HepG2 (cell line): ENCODE results near the gene SPRR4. TPM values are rescaled to one million over a fixed set of nuclear protein-coding genes. Genes with fewer than 3 reads are reported as not detected.

Experiments
- ATAC-seq: fragments of 200-7000 bp; cut with Tn5 transposase; 3 replicates; pipeline ENCODE4 v1.9.1; 2020; ENCODE audit warnings: mild to moderate bottlenecking, moderate library complexity
- BruUV-seq: library from RNA; stranded (reverse); fragments of 400-500 nt; replicated peaks from 2 replicates; lab custom pipeline; 2021; lab: Mats Ljungman, UMichigan
- CTCF ChIA-PET: fragments of 300-600 bp; formaldehyde crosslinking; extraction: SDS; loops from one replicate; lab custom pipeline; 2021; ENCODE audit warnings: low total read pairs, inconsistent platforms, low intra/inter-chr PET ratio; lab: Yijun Ruan, JAX
- POLR2A ChIA-PET: fragments of 350-600 bp; sonication (Branson Sonifier 250); formaldehyde crosslinking; loops from one replicate; lab custom pipeline; 2020; ENCODE audit warnings: antibody characterized with exemption, inconsistent platforms; lab: Yijun Ruan, JAX
- DNase-seq: peaks from one replicate; pipeline ENCODE4 v3.0.0-alpha.2; 2015; ENCODE audit warnings: low spot score
- FAIRE-seq: peaks from 3 replicates; lab custom pipeline; 2011; peaks lifted over from hg19 to GRCh38; lab: Jason Lieb, UNC
- H2AFZ ChIP-seq: one replicate; pipeline ENCODE4 v1.6.1; 2011; ENCODE audit warnings: low read length, inconsistent platforms
- H3K27ac ChIP-seq: fragments of 300-600 bp; 3 replicates; pipeline ENCODE4 v1.8.0; 2011; ENCODE audit warnings: mixed run types, mild to moderate bottlenecking, mixed read lengths, low read length, inconsistent platforms; ENCODE audit not compliant: insufficient read depth; ENCODE audit errors: extremely low read length
- H3K27me3 ChIP-seq, 2 experiments: fragments of 200-600 bp in 1 of 2; 2 replicates in 1 of 2; 3 replicates in 1 of 2; pipeline versions ENCODE4 v1.6.0 to v1.8.0; 2011; ENCODE audit warnings: low read length in 2 of 2, mild to moderate bottlenecking in 2 of 2, moderate library complexity in 2 of 2, inconsistent platforms in 1 of 2; ENCODE audit not compliant: insufficient read depth in 2 of 2, control insufficient read depth in 1 of 2
- H3K36me3 ChIP-seq, 2 experiments: fragments of 200-600 bp in 1 of 2; replicated peaks in 1 of 2; 2 replicates in 1 of 2; 3 replicates in 1 of 2; pipeline versions ENCODE4 v1.5.1 to v1.8.0; 2011; ENCODE audit warnings: low read length in 2 of 2, inconsistent platforms in 1 of 2; ENCODE audit not compliant: insufficient read depth in 2 of 2, control insufficient read depth in 1 of 2
- H3K4me1 ChIP-seq: 2 replicates; pipeline ENCODE4 v1.5.1; 2012; ENCODE audit warnings: low read length, inconsistent platforms; ENCODE audit not compliant: insufficient read depth
- H3K4me2 ChIP-seq: 2 replicates; pipeline ENCODE4 v1.6.0; 2011; ENCODE audit warnings: low read depth, low read length, inconsistent platforms
- H3K4me3 ChIP-seq, 3 experiments: fragments of 200-600 bp in 1 of 3; sonication (generic), shearing (Covaris generic) in 1 of 3; replicated peaks in 1 of 3; 2 replicates each; pipeline ENCODE4 v1.5.1; 2011 to 2016; ENCODE audit warnings: low read length in 3 of 3, inconsistent platforms in 2 of 3, low read depth in 2 of 3, mild to moderate bottlenecking in 2 of 3, control low read depth in 1 of 3, mixed read lengths in 1 of 3; ENCODE audit not compliant: insufficient read depth in 1 of 3
- H3K79me2 ChIP-seq: one replicate; pipeline ENCODE4 v1.6.1; 2011; ENCODE audit warnings: low read length, inconsistent platforms; ENCODE audit not compliant: insufficient read depth
- H3K9ac ChIP-seq: 2 replicates; pipeline ENCODE4 v1.6.0; 2011; ENCODE audit warnings: mild to moderate bottlenecking, low read depth, low read length, inconsistent platforms; ENCODE audit not compliant: insufficient read depth
- H3K9me3 ChIP-seq: 2 replicates; pipeline ENCODE4 v1.5.1; 2012; ENCODE audit warnings: mild to moderate bottlenecking, low read length
- H4K20me1 ChIP-seq: 2 replicates; pipeline ENCODE4 v1.6.0; 2011; ENCODE audit warnings: inconsistent platforms, mild to moderate bottlenecking, low read length, moderate library complexity; ENCODE audit not compliant: insufficient read depth
- CENPT ChIP-seq: sonication (generic); formaldehyde crosslinking; IDR thresholded peaks from 2 replicates; pipeline ENCODE4 v1.8.0; 2022; ENCODE audit warnings: low read depth, mild to moderate bottlenecking, moderate library complexity, missing genetic modification reagents
- ETV5 ChIP-seq: IDR thresholded peaks from 2 replicates; pipeline ENCODE4 v1.6.1; 2018; ENCODE audit warnings: missing biosample characterization, missing genetic modification reagents, inconsistent platforms, borderline replicate concordance
- HNRNPUL1 ChIP-seq: fragments of 200-400 bp; formaldehyde crosslinking; IDR thresholded peaks from 2 replicates; pipeline ENCODE4 v1.6.1; 2017; ENCODE audit warnings: low read depth, mild to moderate bottlenecking, low read length, moderate library complexity
- JUND ChIP-seq: sonication (generic); formaldehyde crosslinking; IDR thresholded peaks from 2 replicates; pipeline ENCODE4 v1.8.0; 2022; ENCODE audit warnings: mild to moderate bottlenecking, missing genetic modification reagents
- RFX3 ChIP-seq: IDR thresholded peaks from 2 replicates; pipeline ENCODE4 v1.6.1; 2016; ENCODE audit warnings: missing biosample characterization, missing genetic modification reagents
- SAP130 ChIP-seq: IDR thresholded peaks from 2 replicates; pipeline ENCODE4 v1.6.1; 2016; ENCODE audit warnings: low read depth
- YY1 ChIP-seq: IDR thresholded peaks from 2 replicates; pipeline ENCODE4 v1.6.1; 2011; ENCODE audit warnings: low read length, low read depth, moderate library complexity, mild to moderate bottlenecking; ENCODE audit not compliant: insufficient read depth, insufficient replicate concordance
- ZFAT ChIP-seq: sonication (generic); formaldehyde crosslinking; conservative IDR thresholded peaks from 2 replicates; pipeline ENCODE4 v1.8.1; 2023; ENCODE audit warnings: missing genetic modification reagents, inconsistent platforms
- ZFP82 ChIP-seq: sonication (generic); formaldehyde crosslinking; IDR thresholded peaks from 2 replicates; pipeline ENCODE4 v1.5.1; 2020; ENCODE audit warnings: mild to moderate bottlenecking, missing genetic modification reagents, borderline replicate concordance
- ZKSCAN1 ChIP-seq: fragments of 150-350 bp; IDR thresholded peaks from 2 replicates; pipeline ENCODE4 v1.6.1; 2014; ENCODE audit warnings: low read length
- ZNF205 ChIP-seq: IDR thresholded peaks from 2 replicates; pipeline ENCODE4 v1.6.1; 2018; ENCODE audit warnings: missing biosample characterization, missing genetic modification reagents
- ZNF235 ChIP-seq: sonication (generic); formaldehyde crosslinking; IDR thresholded peaks from 2 replicates; pipeline ENCODE4 v1.8.1; 2023; ENCODE audit warnings: mild to moderate bottlenecking, missing genetic modification reagents, borderline replicate concordance
- ZNF468 ChIP-seq: sonication (generic); formaldehyde crosslinking; IDR thresholded peaks from 2 replicates; pipeline ENCODE4 v1.8.0; 2022; ENCODE audit warnings: mild to moderate bottlenecking, moderate library complexity, missing genetic modification reagents
- ZNF782 ChIP-seq: sonication (generic); formaldehyde crosslinking; IDR thresholded peaks from 2 replicates; pipeline ENCODE4 v1.4.0; 2020; ENCODE audit warnings: missing genetic modification reagents, mild to moderate bottlenecking, borderline replicate concordance
- ZSCAN20 ChIP-seq: sonication (generic); formaldehyde crosslinking; IDR thresholded peaks from 2 replicates; pipeline ENCODE4 v1.4.0; 2020; ENCODE audit warnings: missing genetic modification reagents, mild to moderate bottlenecking, borderline replicate concordance
- WGBS: methylation state at CpG from one replicate; pipeline ENCODE4 v1.1.6; 2017; ENCODE audit warnings: low lambda C conversion rate; 5-methylcytosine and 5-hydroxymethylcytosine counted together
- in situ Hi-C: cut with HindIII; loops from 2 replicates; pipeline ENCODE4 v1.10.0; 2017; ENCODE audit warnings: low pct_unique_long_range_greater_than_20kb; ENCODE audit not compliant: extremely low pct_ligation_motif_present
- intact Hi-C: fragments of 100-400 bp; cut with micrococcal nuclease; formaldehyde crosslinking; loops from one replicate; pipeline ENCODE4 v1.10.0; 2022; ENCODE audit not compliant: unreplicated experiment
- polyA plus RNA-seq, 8 experiments: library from polyadenylated mRNA; depleted of rRNA in 3 of 8; stranded (reverse) in 7 of 8; unstranded in 1 of 8; fragments of >200 nt; fragmentation: Illumina TruSeq in 4 of 8; extraction: Trizol in 4 of 8; gene quantifications; 2 replicates each; pipeline versions ENCODE4 v1.2.1 to v1.2.3, GENCODE V29; 2011 to 2016; ENCODE audit warnings: low read depth in 4 of 8, missing spikeins in 1 of 8, mixed read lengths in 1 of 8; ENCODE audit not compliant: insufficient read depth in 1 of 8
- total RNA-seq, 5 experiments: library from RNA; depleted of rRNA; stranded (reverse); fragments of >200 nt; fragmentation: Illumina TruSeq; extraction: Trizol; gene quantifications; 2 replicates each; pipeline ENCODE4 v1.2.3, GENCODE V29; 2016; ENCODE audit warnings: low read depth in 1 of 5
- TF ChIP-seq, protein P1 (sequence below): sonication (generic); formaldehyde crosslinking; IDR thresholded peaks from 2 replicates; pipeline ENCODE4 v1.4.0; 2020; ENCODE audit warnings: missing genetic modification reagents
- TF ChIP-seq, protein P2 (sequence below): sonication (generic); formaldehyde crosslinking; IDR thresholded peaks from 2 replicates; pipeline ENCODE4 v1.5.0; 2020; ENCODE audit warnings: missing genetic modification reagents
- TF ChIP-seq, protein P3 (sequence below): sonication (generic); formaldehyde crosslinking; IDR thresholded peaks from 2 replicates; pipeline ENCODE4 v1.9.0; 2021; ENCODE audit warnings: missing genetic modification reagents, borderline replicate concordance

The SPRR4 gene
- total and polyA plus RNA-seq, 2 of the 13 experiments (the other 11 are each of a cell fraction or from before 2014, with no cell fraction given): not detected

DNA sequence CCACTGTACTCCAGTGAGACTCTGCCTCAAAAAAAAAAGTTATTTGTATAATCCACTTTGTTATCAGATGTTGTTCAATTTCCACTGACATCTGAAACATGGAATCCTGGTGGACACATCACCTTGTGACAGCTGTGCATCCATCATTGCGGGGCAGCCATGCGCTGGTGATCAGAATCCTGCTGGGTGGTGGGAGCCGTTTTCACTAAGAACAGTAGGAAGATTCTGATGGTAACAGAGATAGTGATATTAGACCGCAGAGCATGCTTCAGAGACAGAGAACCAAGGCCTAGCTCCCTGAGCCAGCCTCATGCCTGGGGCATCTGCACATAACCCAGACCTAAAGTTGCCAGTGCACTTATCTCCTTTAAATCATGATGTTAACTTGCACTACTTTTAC, 28.0 kb downstream of the SPRR4 start:
- TF ChIP-seq ZNF205 (CRISPR knock-in tag) (no peak), ZKSCAN1 (no peak), ZNF235 (CRISPR knock-in tag) (no peak), ETV5 (no peak), ZFP82 (no peak), ZSCAN20 (CRISPR knock-in tag) (no peak), JUND (no peak), YY1 (no peak)
- TF ChIP-seq, protein P1, sequence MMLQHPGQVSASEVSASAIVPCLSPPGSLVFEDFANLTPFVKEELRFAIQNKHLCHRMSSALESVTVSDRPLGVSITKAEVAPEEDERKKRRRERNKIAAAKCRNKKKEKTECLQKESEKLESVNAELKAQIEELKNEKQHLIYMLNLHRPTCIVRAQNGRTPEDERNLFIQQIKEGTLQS (CRISPR knock-in tag): no peak
- Histone ChIP-seq H3K79me2 (no peaks in the 10 kb centered on the region), H2AFZ (no peak overlapping the region), H3K9ac (no peak overlapping the region), H3K27me3 (no peaks in the 10 kb centered on the region), H3K4me1 (no peaks in the 10 kb centered on the region), H3K9me3 (no peaks in the 10 kb centered on the region), H4K20me1 (no peaks in the 10 kb centered on the region), H3K27ac (no peak overlapping the region), H3K36me3 (no peaks in the 10 kb centered on the region), H3K4me3 (no peak overlapping the region), H3K4me2 (no peak overlapping the region)
- DNase-seq (no peak), FAIRE-seq (no peak), ATAC-seq (no peak)
- no TSS peak for BruUV-seq
- ChIA-PET CTCF (no interaction called here), POLR2A (no interaction called here)
- WGBS: 49% methylated on average over 4 of the region's 4 CpGs
- intact Hi-C loops (no loop called here), in situ Hi-C loops (no loop called here)

DNA sequence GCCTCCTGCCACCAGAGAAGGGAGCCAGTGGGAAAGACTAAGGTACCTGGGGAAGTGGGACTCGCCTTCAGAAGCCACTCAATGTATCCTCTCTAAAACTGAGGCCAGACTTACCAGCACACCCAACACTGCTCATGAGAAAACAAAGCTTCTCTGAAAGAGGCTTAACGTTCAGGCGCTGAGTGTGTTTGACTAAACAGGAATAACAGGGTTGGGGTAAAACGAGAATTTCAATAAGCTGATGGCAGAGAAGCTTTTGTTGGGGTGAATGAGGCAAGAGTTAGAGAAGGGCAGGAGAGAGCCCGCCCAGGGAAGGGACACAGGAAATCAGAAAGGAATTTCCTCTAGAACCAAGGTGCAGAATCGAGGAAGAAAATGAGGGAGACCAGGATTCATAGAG, 29.4 kb downstream of the SPRR4 start:
- Histone ChIP-seq H3K27me3 (no peaks in the 10 kb centered on the region), H3K4me1 (no peaks in the 10 kb centered on the region), H3K9me3 (no peaks in the 10 kb centered on the region), H3K4me2 (no peak overlapping the region), H3K27ac (no peak overlapping the region), H3K4me3 (no peak overlapping the region), H4K20me1 (no peaks in the 10 kb centered on the region), H3K9ac (no peak overlapping the region), H3K79me2 (no peaks in the 10 kb centered on the region), H2AFZ (no peak overlapping the region), H3K36me3 (no peaks in the 10 kb centered on the region)
- FAIRE-seq (no peak), DNase-seq (no peak), ATAC-seq (no peak)
- POLR2A ChIA-PET: no interaction called here
- CTCF ChIA-PET: no interaction called here
- BruUV-seq: no TSS peak
- in situ Hi-C loops (no loop called here), intact Hi-C loops (no loop called here)
- WGBS: under 1% methylated on average over 6 of the region's 6 CpGs
- TF ChIP-seq HNRNPUL1 (no peak), CENPT (CRISPR knock-in tag) (no peak), ZNF468 (CRISPR knock-in tag) (no peak), RFX3 (CRISPR knock-in tag) (no peak), ZFAT (CRISPR knock-in tag) (no peak), ZNF782 (CRISPR knock-in tag) (no peak), SAP130 (CRISPR knock-in tag) (no peak)
- TF ChIP-seq, protein P2, sequence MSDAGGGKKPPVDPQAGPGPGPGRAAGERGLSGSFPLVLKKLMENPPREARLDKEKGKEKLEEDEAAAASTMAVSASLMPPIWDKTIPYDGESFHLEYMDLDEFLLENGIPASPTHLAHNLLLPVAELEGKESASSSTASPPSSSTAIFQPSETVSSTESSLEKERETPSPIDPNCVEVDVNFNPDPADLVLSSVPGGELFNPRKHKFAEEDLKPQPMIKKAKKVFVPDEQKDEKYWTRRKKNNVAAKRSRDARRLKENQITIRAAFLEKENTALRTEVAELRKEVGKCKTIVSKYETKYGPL (CRISPR knock-in tag): no peak
- TF ChIP-seq, protein P3, sequence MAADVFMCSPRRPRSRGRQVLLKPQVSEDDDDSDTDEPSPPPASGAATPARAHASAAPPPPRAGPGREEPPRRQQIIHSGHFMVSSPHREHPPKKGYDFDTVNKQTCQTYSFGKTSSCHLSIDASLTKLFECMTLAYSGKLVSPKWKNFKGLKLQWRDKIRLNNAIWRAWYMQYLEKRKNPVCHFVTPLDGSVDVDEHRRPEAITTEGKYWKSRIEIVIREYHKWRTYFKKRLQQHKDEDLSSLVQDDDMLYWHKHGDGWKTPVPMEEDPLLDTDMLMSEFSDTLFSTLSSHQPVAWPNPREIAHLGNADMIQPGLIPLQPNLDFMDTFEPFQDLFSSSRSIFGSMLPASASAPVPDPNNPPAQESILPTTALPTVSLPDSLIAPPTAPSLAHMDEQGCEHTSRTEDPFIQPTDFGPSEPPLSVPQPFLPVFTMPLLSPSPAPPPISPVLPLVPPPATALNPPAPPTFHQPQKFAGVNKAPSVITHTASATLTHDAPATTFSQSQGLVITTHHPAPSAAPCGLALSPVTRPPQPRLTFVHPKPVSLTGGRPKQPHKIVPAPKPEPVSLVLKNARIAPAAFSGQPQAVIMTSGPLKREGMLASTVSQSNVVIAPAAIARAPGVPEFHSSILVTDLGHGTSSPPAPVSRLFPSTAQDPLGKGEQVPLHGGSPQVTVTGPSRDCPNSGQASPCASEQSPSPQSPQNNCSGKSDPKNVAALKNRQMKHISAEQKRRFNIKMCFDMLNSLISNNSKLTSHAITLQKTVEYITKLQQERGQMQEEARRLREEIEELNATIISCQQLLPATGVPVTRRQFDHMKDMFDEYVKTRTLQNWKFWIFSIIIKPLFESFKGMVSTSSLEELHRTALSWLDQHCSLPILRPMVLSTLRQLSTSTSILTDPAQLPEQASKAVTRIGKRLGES (CRISPR knock-in tag): no peak
